ENCODE measurements around the gene PRUNE2.

DNA sequence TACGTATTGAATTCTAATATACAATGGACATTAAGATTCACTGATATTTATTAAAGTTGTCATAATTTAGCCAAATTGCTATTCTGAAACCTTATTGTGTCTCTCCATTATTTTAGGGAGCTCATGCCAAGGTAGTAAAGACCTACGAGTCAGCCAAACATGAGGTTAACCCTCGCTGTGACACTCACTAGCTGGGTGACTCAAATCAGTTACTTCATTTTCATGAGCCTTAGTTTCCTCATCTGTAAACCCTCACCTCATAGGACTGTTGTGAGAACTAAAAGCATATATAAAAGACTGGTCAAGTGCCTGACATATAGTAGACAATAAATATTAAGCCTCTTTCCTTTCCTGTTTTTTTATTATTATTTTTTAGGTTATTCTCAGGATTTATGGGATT lies 185.7 kb downstream of the PRUNE2 start:
- TF ChIP-seq, protein P1, sequence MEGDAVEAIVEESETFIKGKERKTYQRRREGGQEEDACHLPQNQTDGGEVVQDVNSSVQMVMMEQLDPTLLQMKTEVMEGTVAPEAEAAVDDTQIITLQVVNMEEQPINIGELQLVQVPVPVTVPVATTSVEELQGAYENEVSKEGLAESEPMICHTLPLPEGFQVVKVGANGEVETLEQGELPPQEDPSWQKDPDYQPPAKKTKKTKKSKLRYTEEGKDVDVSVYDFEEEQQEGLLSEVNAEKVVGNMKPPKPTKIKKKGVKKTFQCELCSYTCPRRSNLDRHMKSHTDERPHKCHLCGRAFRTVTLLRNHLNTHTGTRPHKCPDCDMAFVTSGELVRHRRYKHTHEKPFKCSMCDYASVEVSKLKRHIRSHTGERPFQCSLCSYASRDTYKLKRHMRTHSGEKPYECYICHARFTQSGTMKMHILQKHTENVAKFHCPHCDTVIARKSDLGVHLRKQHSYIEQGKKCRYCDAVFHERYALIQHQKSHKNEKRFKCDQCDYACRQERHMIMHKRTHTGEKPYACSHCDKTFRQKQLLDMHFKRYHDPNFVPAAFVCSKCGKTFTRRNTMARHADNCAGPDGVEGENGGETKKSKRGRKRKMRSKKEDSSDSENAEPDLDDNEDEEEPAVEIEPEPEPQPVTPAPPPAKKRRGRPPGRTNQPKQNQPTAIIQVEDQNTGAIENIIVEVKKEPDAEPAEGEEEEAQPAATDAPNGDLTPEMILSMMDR (IDR thresholded peaks at IDR 0.05), result no peak
- no peak for TF ChIP-seq POLR2A (IDR thresholded peaks at IDR 0.05)

Data from lower leg skin (tissue), 3 donors.